Activated CD4-positive, alpha-beta memory T cell treated with anti-CD3 and anti-CD28 coated beads, Interleukin-2, amount 10 ng/mL, durations not matched to agents 7 days and 5 days (primary cell): Measurements from ENCODE around the gene ADAD2. TPM values are rescaled to one million over a fixed set of nuclear protein-coding genes. Genes with fewer than 3 reads are reported as not detected.
A peak's percentile ranks its signal among the peaks of the same experiment; 100 is the strongest.
"Not testable (repeated sequence)": the region's sequence is repeated elsewhere in the genome, so short reads cannot be mapped to it uniquely, and the experiment has no call there.

Experiments used
- CTCF ChIA-PET: fragments of 350-600 bp; sonication (Branson Sonifier 250); formaldehyde crosslinking; loops from one replicate; lab custom pipeline; 2021; ENCODE audit warnings: antibody characterized with exemption, inconsistent platforms; lab: Charles Lee
- POLR2A ChIA-PET: fragments of 350-600 bp; sonication (Branson Sonifier 250); formaldehyde crosslinking; loops from one replicate; lab custom pipeline; 2021; ENCODE audit warnings: antibody characterized with exemption; lab: Charles Lee
- DNase-seq: peaks from one replicate; pipeline ENCODE4 v3.0.0-alpha.2; 2020
- H3K27ac Mint-ChIP-seq: one replicate; pipeline ENCODE4 v1.8.0; 2021; ENCODE audit warnings: mild to moderate bottlenecking, mixed read lengths
- H3K27me3 Mint-ChIP-seq: one replicate; pipeline ENCODE4 v1.8.0; 2021; ENCODE audit warnings: mixed read lengths
- H3K36me3 Mint-ChIP-seq: one replicate; pipeline ENCODE4 v1.8.0; 2021; ENCODE audit warnings: low read depth, mixed read lengths
- H3K4me1 Mint-ChIP-seq: one replicate; pipeline ENCODE4 v1.8.0; 2021; ENCODE audit warnings: mixed read lengths
- H3K4me3 Mint-ChIP-seq: one replicate; pipeline ENCODE4 v1.8.0; 2021; ENCODE audit warnings: mild to moderate bottlenecking, mixed read lengths
- H3K9me3 Mint-ChIP-seq: one replicate; pipeline ENCODE4 v1.8.0; 2021; ENCODE audit warnings: mixed read lengths
- total RNA-seq, 2 experiments: library from RNA; stranded (reverse); gene quantifications; one replicate each; pipeline ENCODE4 v1.2.3, GENCODE V29; 2021

The ADAD2 gene
- total RNA-seq, 2 experiments from 2014 or later, result not detected

DNA sequence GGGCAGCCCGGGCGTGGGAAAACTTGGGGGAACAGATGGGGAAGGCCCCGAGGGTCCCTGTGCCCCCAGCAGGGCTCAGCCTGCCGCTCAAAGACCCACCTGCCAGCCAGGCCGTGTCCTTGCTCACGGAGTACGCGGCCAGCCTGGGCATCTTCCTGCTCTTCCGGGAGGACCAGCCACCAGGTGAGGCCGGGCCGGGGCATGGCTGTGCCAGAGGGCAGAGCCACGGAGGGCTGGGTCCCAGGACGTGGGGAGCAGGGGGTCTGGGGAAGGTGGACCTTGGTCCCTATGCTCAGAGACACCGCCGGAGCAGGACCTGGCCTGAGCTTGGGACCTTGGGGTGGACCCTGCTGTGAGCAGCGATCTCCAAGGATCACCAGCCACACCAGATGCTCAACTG is 509 bp downstream of the ADAD2 start:
- H3K4me3 Mint-ChIP-seq, result no peak overlapping the region
- H3K36me3 Mint-ChIP-seq, result peaks cover 3% of the 10 kb centered on the region
- CTCF ChIA-PET, result no interaction called here
- no peaks in the 10 kb centered on the region for H3K27me3 Mint-ChIP-seq
- no peak overlapping the region for H3K27ac Mint-ChIP-seq
- peaks cover 21% of the 10 kb centered on the region for H3K4me1 Mint-ChIP-seq
- H3K9me3 Mint-ChIP-seq, result no peaks in the 10 kb centered on the region
- DNase-seq, result no peak
- POLR2A ChIA-PET, result no interaction called here

GRCh38 chr16:84193480-84193879 is 2.5 kb downstream of the ADAD2 start:
- ChIA-PET CTCF (no interaction called here), POLR2A (interaction anchor here (1.0 kb wide), 1 partner anchor 77 kb away, joined by 5 read pairs; the partner anchor contains the start of gene MBTPS1)
- H3K9me3 Mint-ChIP-seq, result no peaks in the 10 kb centered on the region
- no peaks in the 10 kb centered on the region for H3K36me3 Mint-ChIP-seq
- H3K27ac Mint-ChIP-seq, result no peak overlapping the region
- H3K4me1 Mint-ChIP-seq, result peaks cover 19% of the 10 kb centered on the region
- no peak overlapping the region for H3K4me3 Mint-ChIP-seq
- DNase-seq, result no peak
- H3K27me3 Mint-ChIP-seq, result no peaks in the 10 kb centered on the region

DNA sequence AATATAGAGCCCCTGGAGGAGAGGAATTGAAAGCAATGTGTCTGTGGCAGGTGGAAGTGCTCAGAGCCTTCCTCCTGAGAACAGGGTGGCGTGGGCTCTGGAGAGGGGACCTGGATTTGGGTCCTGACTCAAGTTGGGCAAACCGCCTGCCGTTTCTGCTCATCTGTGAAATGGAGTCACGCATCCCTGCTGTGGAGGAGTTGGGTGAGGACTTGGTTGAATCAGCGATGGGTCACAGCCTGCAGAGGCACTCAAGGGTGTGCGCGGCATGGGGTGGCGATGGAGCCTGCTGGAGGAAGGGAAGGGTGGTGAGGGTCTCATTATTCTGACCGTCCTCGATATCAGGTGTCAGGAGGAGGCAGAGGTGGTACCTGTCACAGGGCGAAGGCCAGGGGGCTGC is 3.1 kb downstream of the ADAD2 start:
- Mint-ChIP-seq H3K36me3 (no peaks in the 10 kb centered on the region), H3K27ac (no peak overlapping the region), H3K4me3 (no peak overlapping the region), H3K4me1 (peaks cover 19% of the 10 kb centered on the region), H3K27me3 (no peaks in the 10 kb centered on the region), H3K9me3 (no peaks in the 10 kb centered on the region)
- ChIA-PET POLR2A (no interaction called here), CTCF (no interaction called here)
- DNase-seq, result no peak

- H3K9me3 Mint-ChIP-seq, result no peaks in the 10 kb centered on the region
Measured at GRCh38 chr16:84194470-84195200, 3.7 kb downstream of the ADAD2 start.

DNA sequence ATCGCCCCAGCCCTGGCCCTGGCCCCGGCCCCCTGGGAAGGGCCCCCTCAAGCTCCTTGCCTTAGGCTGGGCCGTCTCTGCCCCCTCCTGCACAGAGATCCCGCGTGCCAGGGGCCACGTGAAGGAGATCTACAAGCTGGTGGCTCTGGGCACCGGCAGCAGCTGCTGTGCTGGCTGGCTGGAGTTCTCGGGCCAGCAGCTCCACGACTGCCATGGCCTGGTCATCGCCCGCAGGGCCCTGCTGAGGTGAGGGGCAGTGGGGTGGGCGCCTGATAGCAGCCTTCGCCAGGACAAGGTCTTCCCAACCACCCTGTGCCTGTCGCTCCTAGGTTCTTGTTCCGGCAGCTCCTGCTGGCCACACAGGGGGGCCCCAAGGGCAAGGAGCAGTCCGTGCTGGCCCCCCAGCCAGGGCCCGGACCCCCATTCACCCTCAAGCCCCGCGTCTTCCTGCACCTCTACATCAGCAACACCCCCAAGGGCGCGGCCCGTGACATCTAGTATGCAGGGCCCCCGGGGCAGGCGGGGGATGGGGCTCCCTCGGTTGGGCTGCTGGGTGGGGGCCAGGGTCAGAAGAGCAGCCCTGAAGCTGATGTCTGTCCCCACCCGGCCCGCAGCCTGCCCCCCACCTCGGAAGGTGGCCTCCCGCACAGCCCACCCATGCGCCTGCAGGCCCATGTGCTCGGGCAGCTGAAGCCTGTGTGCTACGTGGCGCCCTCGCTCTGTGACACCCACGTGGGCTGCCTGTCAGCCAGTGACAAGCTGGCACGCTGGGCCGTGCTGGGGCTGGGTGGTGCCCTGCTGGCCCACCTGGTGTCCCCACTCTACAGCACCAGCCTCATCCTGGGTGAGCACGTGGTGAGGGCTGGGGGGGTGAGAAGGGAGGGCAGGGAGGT is 4.5 kb downstream of the ADAD2 start:
- no peaks in the 10 kb centered on the region for H3K36me3 Mint-ChIP-seq
- POLR2A ChIA-PET, result no interaction called here
- CTCF ChIA-PET, result interaction anchor here (0.6 to 1.1 kb wide), 2 partner anchors 8 to 111 kb away, joined by 3 to 5 read pairs; partner anchors contain the start of gene TAF1C
- peaks cover 19% of the 10 kb centered on the region for H3K4me1 Mint-ChIP-seq
- no peak for DNase-seq
- no peaks in the 10 kb centered on the region for H3K9me3 Mint-ChIP-seq
- no peak overlapping the region for H3K27ac Mint-ChIP-seq
- no peaks in the 10 kb centered on the region for H3K27me3 Mint-ChIP-seq
- no peak overlapping the region for H3K4me3 Mint-ChIP-seq

More at GRCh38 chr16:84194470-84195200, 3.7 kb downstream of the ADAD2 start:
- no peak overlapping the region for H3K27ac Mint-ChIP-seq
- POLR2A ChIA-PET, result no interaction called here
- H3K4me1 Mint-ChIP-seq, result peaks cover 19% of the 10 kb centered on the region
- peak; percentile 55 for DNase-seq
- peak overlapping the region; percentile 32 for H3K4me3 Mint-ChIP-seq
- no peaks in the 10 kb centered on the region for H3K36me3 Mint-ChIP-seq
- CTCF ChIA-PET, result interaction anchor here (1.1 kb wide), 1 partner anchor 8 kb away, joined by 5 read pairs; the partner anchor contains the start of gene TAF1C
- H3K27me3 Mint-ChIP-seq, result no peaks in the 10 kb centered on the region

DNA sequence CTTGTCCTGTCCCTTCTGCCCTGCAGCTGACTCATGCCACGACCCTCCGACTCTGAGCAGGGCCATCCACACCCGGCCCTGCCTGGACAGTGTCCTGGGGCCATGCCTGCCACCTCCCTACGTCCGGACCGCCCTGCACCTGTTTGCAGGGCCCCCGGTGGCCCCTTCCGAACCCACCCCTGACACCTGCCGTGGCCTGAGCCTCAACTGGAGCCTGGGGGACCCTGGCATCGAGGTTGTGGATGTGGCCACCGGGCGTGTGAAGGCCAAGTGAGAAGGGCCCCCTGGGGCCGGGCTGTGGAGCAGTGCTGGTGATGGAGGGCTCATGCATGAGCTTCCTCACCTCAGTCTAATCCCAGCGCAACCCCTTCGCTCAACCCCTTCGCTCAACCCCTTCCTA is 5.1 kb downstream of the ADAD2 start:
- DNase-seq, result no peak
- no peaks in the 10 kb centered on the region for H3K9me3 Mint-ChIP-seq
- no peak overlapping the region for H3K27ac Mint-ChIP-seq
- ChIA-PET CTCF (no interaction called here), POLR2A (no interaction called here)
- H3K4me1 Mint-ChIP-seq, result peaks cover 19% of the 10 kb centered on the region
- no peak overlapping the region for H3K4me3 Mint-ChIP-seq
- H3K36me3 Mint-ChIP-seq, result no peaks in the 10 kb centered on the region
- H3K27me3 Mint-ChIP-seq, result no peaks in the 10 kb centered on the region

DNA sequence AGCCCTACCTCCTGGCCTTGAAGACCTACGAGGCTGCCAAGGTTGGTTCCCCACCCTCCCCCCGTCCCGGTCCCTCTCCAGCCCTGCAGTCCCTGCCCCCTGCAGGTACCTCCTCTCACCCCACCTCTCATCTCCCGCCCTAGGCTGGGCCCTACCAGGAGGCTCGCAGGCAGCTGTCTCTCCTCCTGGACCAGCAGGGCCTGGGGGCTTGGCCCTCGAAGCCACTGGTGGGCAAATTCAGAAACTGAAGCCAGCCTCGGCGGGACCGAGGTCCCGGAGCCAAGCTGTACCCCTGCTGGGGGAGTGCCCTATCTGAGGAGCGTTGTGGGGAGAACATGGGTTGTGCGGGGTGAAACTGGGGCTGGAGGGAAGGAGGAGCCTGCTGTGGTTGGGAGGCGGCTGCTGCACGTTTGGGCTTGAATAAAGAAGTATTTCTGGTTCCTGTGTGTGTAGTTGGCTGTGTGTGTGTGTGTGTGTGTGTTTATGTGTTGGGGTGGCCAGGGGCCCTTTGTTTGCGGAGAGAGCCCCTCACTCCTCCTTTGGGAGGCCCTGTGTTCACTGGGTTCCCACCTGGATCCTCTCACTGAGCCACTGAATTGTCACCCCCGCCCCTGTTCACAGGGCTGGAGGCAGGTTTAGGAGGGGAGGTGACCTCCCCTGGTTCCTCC is 5.9 kb downstream of the ADAD2 start:
- Mint-ChIP-seq H3K4me1 (peaks cover 19% of the 10 kb centered on the region), H3K27ac (no peak overlapping the region), H3K9me3 (no peaks in the 10 kb centered on the region), H3K4me3 (no peak overlapping the region), H3K27me3 (no peaks in the 10 kb centered on the region), H3K36me3 (no peaks in the 10 kb centered on the region)
- POLR2A ChIA-PET, result no interaction called here
- DNase-seq, result no peak
- CTCF ChIA-PET, result no interaction called here

GRCh38 chr16:84197466-84198128 is 6.6 kb downstream of the ADAD2 start:
- CTCF ChIA-PET, result no interaction called here
- no peak overlapping the region for H3K27ac Mint-ChIP-seq

DNA sequence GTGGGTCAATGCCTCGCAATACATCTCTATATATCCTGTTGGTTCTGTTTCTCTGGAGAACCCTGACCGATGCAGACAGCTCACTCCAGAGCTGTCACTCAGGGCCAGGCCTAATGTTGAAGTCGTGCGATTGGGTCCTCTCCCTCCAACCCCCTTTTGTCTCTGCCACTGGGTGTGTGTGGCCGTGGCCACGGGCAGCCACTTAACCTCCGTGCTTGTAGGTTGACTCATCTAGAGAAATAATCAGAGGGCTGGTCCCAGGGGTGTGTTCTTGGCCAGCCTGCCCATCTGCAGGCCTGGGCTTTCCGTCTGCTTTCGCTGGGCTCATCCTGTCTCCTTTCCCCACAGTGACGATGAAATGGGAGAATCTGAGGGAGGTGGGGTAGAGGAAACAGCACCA is 7.4 kb downstream of the ADAD2 start:
- H3K9me3 Mint-ChIP-seq, result no peaks in the 10 kb centered on the region
- no peak overlapping the region for H3K27ac Mint-ChIP-seq
- no peaks in the 10 kb centered on the region for H3K36me3 Mint-ChIP-seq
- no peak for DNase-seq
- ChIA-PET CTCF (interaction anchor here (1.2 kb wide), 1 partner anchor 11 kb away, joined by 4 read pairs; the partner anchor contains the start of gene TAF1C), POLR2A (no interaction called here)
- no peaks in the 10 kb centered on the region for H3K27me3 Mint-ChIP-seq
- peaks cover 16% of the 10 kb centered on the region for H3K4me1 Mint-ChIP-seq
- no peak overlapping the region for H3K4me3 Mint-ChIP-seq

More at GRCh38 chr16:84197466-84198128, 6.6 kb downstream of the ADAD2 start:
- H3K27me3 Mint-ChIP-seq, result no peaks in the 10 kb centered on the region
- H3K4me3 Mint-ChIP-seq, result no peak overlapping the region
- no peaks in the 10 kb centered on the region for H3K9me3 Mint-ChIP-seq
- POLR2A ChIA-PET, result no interaction called here
- peaks cover 19% of the 10 kb centered on the region for H3K4me1 Mint-ChIP-seq
- DNase-seq, result no peak
- H3K36me3 Mint-ChIP-seq, result no peaks in the 10 kb centered on the region

GRCh38 chr16:84199097-84199496 is 8.1 kb downstream of the ADAD2 start:
- Mint-ChIP-seq H3K27me3 (no peaks in the 10 kb centered on the region), H3K9me3 (no peaks in the 10 kb centered on the region), H3K36me3 (no peaks in the 10 kb centered on the region), H3K4me3 (no peak overlapping the region), H3K4me1 (peaks cover 9% of the 10 kb centered on the region), H3K27ac (no peak overlapping the region)
- ChIA-PET POLR2A (no interaction called here), CTCF (interaction anchor here (1.0 to 1.2 kb wide), 2 partner anchors 12 kb away, joined by 3 to 4 read pairs; partner anchors contain the start of gene TAF1C)
- DNase-seq, result no peak

- Mint-ChIP-seq H3K27ac (no peak overlapping the region), H3K4me3 (no peak overlapping the region), H3K27me3 (no peaks in the 10 kb centered on the region), H3K36me3 (no peaks in the 10 kb centered on the region), H3K9me3 (no peaks in the 10 kb centered on the region), H3K4me1 (peaks cover under 1% of the 10 kb centered on the region)
- DNase-seq, result no peak
- ChIA-PET CTCF (interaction anchor here (1.0 kb wide), 1 partner anchor 13 kb away, joined by 3 read pairs; the partner anchor contains the start of gene TAF1C), POLR2A (no interaction called here)
Measured at GRCh38 chr16:84199861-84200260, 8.9 kb downstream of the ADAD2 start.

GRCh38 chr16:84204551-84204950 is 13.6 kb downstream of the ADAD2 start:
- H3K27me3 Mint-ChIP-seq, H3K36me3 Mint-ChIP-seq, DNase-seq, H3K4me1 Mint-ChIP-seq, POLR2A ChIA-PET, H3K9me3 Mint-ChIP-seq, H3K27ac Mint-ChIP-seq, H3K4me3 Mint-ChIP-seq: not testable (repeated sequence)
- CTCF ChIA-PET, result interaction anchor here (1.2 kb wide), 1 partner anchor 17 kb away, joined by 4 read pairs; the partner anchor contains the start of gene TAF1C
